H4 (cell line): ENCODE data around the gene ATPAF1. TPM values are rescaled to one million over a fixed set of nuclear protein-coding genes. Genes with fewer than 3 reads are reported as not detected.

Experiments used
- DNase-seq: peaks from one replicate; pipeline ENCODE4 v3.0.0-alpha.2; 2015; ENCODE audit warnings: low spot score
- total RNA-seq: library from RNA; depleted of rRNA; stranded (reverse); fragments of >200 nt; shearing (Covaris generic); gene quantifications from 2 replicates; pipeline ENCODE4 v1.2.3, GENCODE V29; 2014; rRNA removed

Gene ATPAF1
- total RNA-seq, 1 experiment from 2014 or later: 82.3 TPM

GRCh38 chr1:46592823-46593222 lies 75.3 kb downstream of the ATPAF1 start:
- no peak for DNase-seq

- no peak for DNase-seq
Measured at GRCh38 chr1:46589529-46589928, 78.6 kb downstream of the ATPAF1 start.

- no peak for DNase-seq
Measured at GRCh38 chr1:46587069-46587468, 81.1 kb downstream of the ATPAF1 start.

- no peak for DNase-seq
Measured at GRCh38 chr1:46585312-46585938, 82.7 kb downstream of the ATPAF1 start.

- no peak for DNase-seq
Measured at GRCh38 chr1:46583494-46583893, 84.7 kb downstream of the ATPAF1 start.

- DNase-seq: no peak
Measured at GRCh38 chr1:46582972-46583371, 85.2 kb downstream of the ATPAF1 start.

Other genes starting within 250 kb of the ATPAF1 start
- gene DMBX1, start 178.5 kb downstream of the ATPAF1 start, total RNA-seq: 0.37 TPM in 2 replicates
- gene KNCN, start 116.7 kb downstream of the ATPAF1 start, total RNA-seq: not detected in 2 replicates
- gene MKNK1, start 64.1 kb downstream of the ATPAF1 start, total RNA-seq: 21.8 and 23.2 TPM in 2 replicates
- 4.3 and 6.6 TPM in 2 replicates for gene MOB3C, start 51.6 kb downstream of the ATPAF1 start, total RNA-seq
- not detected in 2 replicates for gene TEX38, start 3.5 kb upstream of the ATPAF1 start, total RNA-seq
- 54.2 and 76.6 TPM in 2 replicates for gene EFCAB14, start 50.8 kb upstream of the ATPAF1 start, total RNA-seq
- gene CYP4B1, start 130.7 kb upstream of the ATPAF1 start, total RNA-seq: not detected in 2 replicates